ENCODE results near the gene UMODL1.

The UMODL1 gene

GRCh38 chr21:42191696-42192595 lies 120.8 kb downstream of the UMODL1 start:
- Mint-ChIP-seq H3K9me3 (peaks cover 9% of the 10 kb centered on the region), H3K36me3 (ENCODE audit: low read depth) (no peaks in the 10 kb centered on the region), H3K4me3 (no peak overlapping the region), H3K4me1 (peaks cover 17% of the 10 kb centered on the region), H3K27ac (no peak overlapping the region), H3K27me3 (ENCODE audit: low read depth, poor library complexity) (peaks cover 13% of the 10 kb centered on the region)
- DNase-seq, result no peak
- TF ChIP-seq CTCF (IDR thresholded peaks at IDR 0.05), result no peak
